CD1c-positive myeloid dendritic cell (primary cell): ENCODE data around the gene FAM222B.
A peak's percentile ranks its signal among the peaks of the same experiment; 100 is the strongest.

Experiments used
- DNase-seq: peaks from one replicate; pipeline ENCODE4 v3.0.0-alpha.2; 2016; ENCODE audit errors: extremely low spot score

Gene FAM222B

DNA sequence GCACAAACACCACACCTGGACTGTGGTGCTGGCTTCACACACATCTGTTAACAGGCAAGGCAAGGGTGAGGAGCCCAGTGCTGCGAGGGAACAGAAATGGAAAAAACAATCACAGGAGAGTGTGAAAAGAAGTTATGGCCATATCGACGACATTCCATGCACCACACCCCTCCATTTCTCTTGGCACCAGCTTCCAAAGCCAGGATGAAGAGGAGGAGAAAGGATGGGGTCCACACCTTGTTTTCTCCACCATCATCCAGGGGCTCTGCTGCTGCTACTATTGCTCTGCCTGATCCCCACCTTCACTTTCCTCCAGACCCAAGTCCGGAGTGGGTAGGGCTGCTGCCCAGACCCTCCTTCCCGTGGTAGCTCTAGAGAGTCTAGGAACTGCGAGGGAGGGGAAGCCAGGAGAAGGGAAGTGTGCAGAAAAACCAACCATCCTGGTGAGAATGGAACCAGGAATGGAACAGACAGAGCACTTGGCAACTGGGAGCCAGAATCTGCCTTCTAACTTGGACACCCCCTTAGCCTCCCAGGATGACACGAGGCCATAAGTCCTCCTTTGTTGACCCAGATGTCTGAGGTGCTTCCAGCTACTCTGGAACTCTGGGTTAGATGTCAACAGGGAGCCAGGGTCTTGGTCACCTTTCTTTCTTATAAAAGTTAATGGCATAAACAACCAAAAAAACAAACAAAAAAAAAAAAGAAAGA is 129.7 kb downstream of the FAM222B start:
- DNase-seq, result no peak

DNA sequence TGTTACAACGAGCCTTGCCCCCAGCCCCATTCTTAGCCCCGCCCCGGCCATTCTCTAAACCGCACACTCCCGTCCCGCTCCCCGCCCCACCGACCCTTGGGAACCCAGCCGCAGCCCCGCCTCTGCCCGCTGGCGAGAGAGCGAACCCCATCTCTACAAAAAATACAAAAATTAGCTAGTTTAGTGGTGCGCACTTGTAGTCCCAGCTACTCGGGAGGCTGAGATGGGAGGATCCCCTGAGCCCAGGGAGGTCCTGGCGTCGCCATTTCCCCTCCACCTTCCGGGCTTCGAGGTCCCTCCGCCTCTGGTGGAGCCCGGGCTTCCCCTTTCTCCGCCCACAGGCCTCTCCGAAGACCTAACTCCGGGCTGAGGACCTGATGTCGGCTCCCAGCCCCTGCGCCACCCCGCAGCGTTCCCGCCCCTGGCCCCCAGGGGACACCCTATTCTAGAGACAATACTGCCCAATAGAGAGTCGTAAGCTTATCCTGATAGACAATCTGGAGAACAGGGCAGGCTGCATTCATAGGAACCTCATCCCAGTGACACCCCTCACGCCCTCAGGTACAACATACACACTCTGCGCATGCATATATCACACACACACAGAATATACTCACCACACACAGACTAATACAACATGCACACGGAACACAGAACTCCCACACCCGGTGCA is 130.4 kb downstream of the FAM222B start:
- peak; percentile 89 for DNase-seq

DNA sequence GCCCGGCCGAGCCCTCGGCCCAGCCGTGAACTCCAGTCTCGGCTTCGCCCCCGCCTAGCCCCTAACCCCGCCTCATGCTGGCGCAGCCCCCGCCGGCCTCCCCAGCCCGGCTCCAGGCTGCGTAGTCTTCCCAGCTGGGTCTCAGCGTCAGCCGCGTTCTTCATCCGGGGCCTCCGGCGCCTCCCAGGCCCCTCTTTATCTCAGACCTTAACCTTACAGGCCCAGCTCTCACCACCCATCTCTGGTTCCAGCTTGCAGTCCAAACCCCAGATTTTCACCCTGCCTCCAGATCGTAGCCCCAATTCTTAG is 130.9 kb downstream of the FAM222B start, which contains the start of gene PROCA1:
TSS of gene PROCA1 (minus strand) at position 166 of the 309 bp plus-strand sequence. CDS start 228 bp downstream, outside the sequence.
- no peak for DNase-seq

DNA sequence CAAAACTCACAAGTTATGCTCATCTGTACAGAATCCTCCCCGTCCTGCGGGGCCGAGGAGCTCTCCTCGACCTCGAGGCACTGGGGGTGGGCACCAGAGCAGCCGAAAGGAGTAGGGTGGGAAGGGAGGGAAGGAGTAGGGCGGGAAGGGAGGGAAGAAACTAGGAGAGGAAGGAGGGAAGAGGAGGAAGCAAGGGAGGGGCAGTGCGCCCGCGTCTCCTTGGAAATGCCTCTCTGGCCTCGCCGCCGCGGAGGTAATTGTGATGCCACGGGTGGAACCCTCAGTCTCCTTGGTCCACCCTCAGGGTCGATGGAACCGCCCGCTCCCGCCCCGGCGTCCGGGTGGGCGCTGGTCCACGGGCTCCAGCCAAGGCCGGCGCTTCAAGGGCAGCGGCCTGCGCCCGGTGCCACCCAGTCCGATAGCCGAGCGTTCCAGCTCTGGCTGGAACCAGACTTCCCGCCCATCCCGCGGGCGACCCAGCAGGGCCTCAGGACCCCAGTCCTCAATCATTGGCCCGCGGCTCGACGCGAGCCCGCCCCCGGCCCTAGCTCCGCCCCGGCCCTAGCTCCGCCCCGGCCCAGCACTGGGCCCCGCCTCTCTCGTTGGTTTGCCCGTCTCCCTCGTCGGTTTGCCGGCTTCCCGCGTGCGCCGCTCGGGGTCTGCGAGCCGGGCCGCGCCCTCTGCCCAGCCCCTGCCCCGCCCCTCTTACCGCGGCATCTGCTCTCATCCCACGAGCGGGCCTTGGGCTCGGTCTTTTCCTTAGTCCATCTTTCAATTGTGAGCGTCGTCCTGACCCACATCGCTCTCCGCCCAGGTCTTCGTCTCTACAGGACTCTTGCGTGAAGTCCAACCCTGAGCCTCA is 131.5 kb downstream of the FAM222B start:
- DNase-seq, result peak; percentile 83

DNA sequence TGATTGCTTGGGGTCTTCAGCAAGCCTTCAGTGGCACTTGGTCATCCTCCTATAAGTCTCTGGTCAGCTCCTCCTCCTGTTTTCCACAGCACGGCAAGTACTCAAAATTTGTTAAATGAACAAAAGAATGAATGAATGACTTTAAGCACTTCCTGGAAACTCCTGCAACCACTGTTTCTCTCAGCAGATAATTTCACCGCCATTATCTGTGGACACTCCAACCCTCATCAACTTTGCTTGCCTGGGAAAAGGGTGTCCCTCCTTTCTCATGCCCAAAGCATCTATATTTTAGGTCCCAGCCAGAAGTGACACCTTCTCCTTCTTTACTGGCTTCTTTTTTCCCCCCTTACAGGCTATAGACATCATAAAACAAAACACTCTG is 135.3 kb downstream of the FAM222B start:
- no peak for DNase-seq

DNA sequence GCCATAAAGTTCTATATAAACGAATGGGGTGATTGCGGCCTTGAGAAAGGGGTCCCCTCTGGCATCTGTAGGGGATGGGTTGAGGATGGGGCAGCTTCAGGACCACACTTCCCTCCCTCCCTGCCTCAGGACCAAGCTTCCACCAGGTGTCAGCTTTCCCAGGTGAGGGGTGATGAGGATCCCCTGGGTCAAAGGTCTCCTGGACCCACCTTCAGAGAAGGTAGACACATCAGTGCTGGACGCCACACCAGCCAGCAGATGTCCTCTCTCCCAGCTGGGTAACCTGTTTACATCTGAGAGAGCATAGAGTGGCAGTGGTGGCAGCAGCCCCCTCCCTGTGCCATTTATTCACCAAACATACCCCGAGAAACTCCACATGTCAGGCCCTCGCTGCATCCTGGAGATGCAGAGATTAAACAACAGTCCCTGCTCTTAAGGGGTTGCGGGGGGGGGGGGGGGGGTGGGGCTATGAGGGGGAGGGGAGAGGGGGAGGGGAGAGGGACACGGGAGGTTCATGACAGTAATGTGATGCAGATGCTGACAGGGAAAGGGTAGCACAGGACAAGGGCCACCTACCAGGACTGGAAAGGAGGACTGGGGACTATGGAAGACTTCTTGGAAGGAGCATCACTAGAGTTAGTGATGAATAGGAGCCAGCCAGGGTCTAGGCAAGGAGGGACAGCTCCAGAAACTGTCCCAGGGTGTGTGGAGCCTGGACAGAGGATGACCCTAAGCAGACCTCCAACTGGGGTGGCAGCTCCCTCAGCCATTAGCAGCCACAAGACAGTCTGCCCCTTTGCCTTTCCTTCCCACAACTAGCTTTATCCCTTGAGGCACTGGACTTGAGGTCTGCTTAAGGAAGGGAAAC is 135.9 kb downstream of the FAM222B start:
- DNase-seq, result no peak
